Astrocyte (in vitro differentiated cells and primary cell): ENCODE measurements around the gene NAA15. TPM values are rescaled to one million over a fixed set of nuclear protein-coding genes. Genes with fewer than 3 reads are reported as not detected.
A peak's percentile ranks its signal among the peaks of the same experiment; 100 is the strongest.

Source experiments
- DNase-seq: peaks from one replicate; pipeline ENCODE4 v3.0.0-alpha.2; 2010; ENCODE audit warnings: low read depth
- FAIRE-seq: peaks from 2 replicates; lab custom pipeline; 2011; peaks lifted over from hg19 to GRCh38; lab: Jason Lieb, UNC
- H2AFZ ChIP-seq: 2 replicates; pipeline ENCODE4 v1.6.0; 2012; ENCODE audit warnings: low read depth, low read length, inconsistent platforms
- H3K27ac ChIP-seq: 2 replicates; pipeline ENCODE4 v1.5.1; 2011; ENCODE audit warnings: low read depth, low read length, inconsistent platforms
- H3K27me3 ChIP-seq: 2 replicates; pipeline ENCODE4 v1.6.0; 2011; ENCODE audit warnings: low read length, inconsistent platforms; ENCODE audit not compliant: insufficient read depth
- H3K36me3 ChIP-seq: 2 replicates; pipeline ENCODE4 v1.5.1; 2011; ENCODE audit warnings: low read length, inconsistent platforms; ENCODE audit not compliant: insufficient read depth
- H3K4me1 ChIP-seq: 2 replicates; pipeline ENCODE4 v1.5.1; 2011; ENCODE audit warnings: low read length, inconsistent platforms; ENCODE audit not compliant: insufficient read depth
- H3K4me2 ChIP-seq: 2 replicates; pipeline ENCODE4 v1.6.0; 2012; ENCODE audit warnings: low read length, inconsistent platforms
- H3K4me3 ChIP-seq: 2 replicates; pipeline ENCODE4 v1.5.1; 2011; ENCODE audit warnings: low read depth, mild to moderate bottlenecking, low read length, inconsistent platforms; ENCODE audit not compliant: insufficient read depth
- H3K79me2 ChIP-seq: 2 replicates; pipeline ENCODE4 v1.6.0; 2012; ENCODE audit warnings: mild to moderate bottlenecking, low read length, inconsistent platforms; ENCODE audit not compliant: insufficient read depth
- H3K9ac ChIP-seq: 2 replicates; pipeline ENCODE4 v1.6.0; 2012; ENCODE audit warnings: mild to moderate bottlenecking, low read length, inconsistent platforms
- H3K9me3 ChIP-seq: 2 replicates; pipeline ENCODE4 v1.5.1; 2012; ENCODE audit warnings: low read depth, mild to moderate bottlenecking, low read length, inconsistent platforms; ENCODE audit not compliant: insufficient read depth
- H4K20me1 ChIP-seq: 2 replicates; pipeline ENCODE4 v1.6.0; 2012; ENCODE audit warnings: low read length, inconsistent platforms; ENCODE audit not compliant: insufficient read depth
- H3K27ac Mint-ChIP-seq: one replicate; pipeline ENCODE4 v1.8.0; 2021; ENCODE audit warnings: mild to moderate bottlenecking, mixed read lengths; ENCODE audit not compliant: unreplicated experiment
- H3K27me3 Mint-ChIP-seq: one replicate; pipeline ENCODE4 v1.8.0; 2021; ENCODE audit warnings: low read depth, mixed read lengths; ENCODE audit not compliant: unreplicated experiment
- H3K36me3 Mint-ChIP-seq: one replicate; pipeline ENCODE4 v1.8.0; 2021; ENCODE audit warnings: low read depth, mixed read lengths; ENCODE audit not compliant: unreplicated experiment
- H3K4me1 Mint-ChIP-seq: one replicate; pipeline ENCODE4 v1.8.0; 2021; ENCODE audit warnings: low read depth, mixed read lengths; ENCODE audit not compliant: unreplicated experiment
- H3K4me3 Mint-ChIP-seq: one replicate; pipeline ENCODE4 v1.8.0; 2021; ENCODE audit warnings: mild to moderate bottlenecking, moderate library complexity, mixed read lengths; ENCODE audit not compliant: unreplicated experiment
- H3K9me3 Mint-ChIP-seq: one replicate; pipeline ENCODE4 v1.8.0; 2021; ENCODE audit warnings: mild to moderate bottlenecking, mixed read lengths; ENCODE audit not compliant: unreplicated experiment
- EZH2 ChIP-seq: IDR thresholded peaks from 2 replicates; pipeline ENCODE4 v1.6.1; 2012; ENCODE audit warnings: mild to moderate bottlenecking, low read length, inconsistent platforms; ENCODE audit not compliant: insufficient read depth
- total RNA-seq: library from RNA; stranded (reverse); gene quantifications from 2 replicates; pipeline ENCODE4 v1.2.1, GENCODE V29; 2021
- TF ChIP-seq, protein P1 (sequence below): IDR thresholded peaks from 2 replicates; pipeline ENCODE4 v1.5.1; 2011; ENCODE audit warnings: low read depth, mild to moderate bottlenecking, inconsistent platforms, low read length, moderate library complexity; ENCODE audit not compliant: insufficient read depth

NAA15 gene
- total RNA-seq, 1 donor from 2014 or later = 64.5 TPM

DNA sequence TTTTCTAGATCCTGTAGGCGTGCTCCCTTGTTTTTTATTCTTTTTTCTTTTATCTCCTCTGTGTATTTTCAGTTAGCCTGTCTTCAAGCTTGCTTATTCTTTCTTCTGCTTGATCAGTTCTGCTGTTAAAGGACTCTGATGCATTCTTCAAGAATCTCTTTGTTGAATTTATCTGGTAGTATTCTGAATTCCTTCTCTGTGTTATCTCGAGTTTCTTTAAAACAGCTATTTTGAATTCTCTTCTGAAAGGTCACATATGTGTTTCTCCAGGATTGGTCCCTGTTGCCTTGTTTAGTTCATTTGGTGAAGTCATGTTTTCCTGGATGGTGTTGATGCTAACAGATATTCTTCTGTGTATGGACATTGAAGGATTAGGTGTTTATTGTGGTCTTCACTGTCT, 167.9 kb downstream of the NAA15 start:
- peaks cover 4% of the 10 kb centered on the region for H3K4me1 Mint-ChIP-seq
- Histone ChIP-seq H3K9me3 (peaks cover 3% of the 10 kb centered on the region), H3K9ac (no peak overlapping the region)

More for the DNA sequence above, 167.9 kb downstream of the NAA15 start:
- Histone ChIP-seq H3K79me2 (peaks cover 63% of the 10 kb centered on the region), H3K4me2 (no peak overlapping the region), H4K20me1 (peaks cover 51% of the 10 kb centered on the region), H2AFZ (no peak overlapping the region), H3K36me3 (peaks cover 2% of the 10 kb centered on the region), H3K4me3 (no peak overlapping the region), H3K27ac (no peak overlapping the region), H3K4me1 (no peaks in the 10 kb centered on the region), H3K27me3 (no peaks in the 10 kb centered on the region)
- no peak for TF ChIP-seq EZH2
- TF ChIP-seq, protein P1, sequence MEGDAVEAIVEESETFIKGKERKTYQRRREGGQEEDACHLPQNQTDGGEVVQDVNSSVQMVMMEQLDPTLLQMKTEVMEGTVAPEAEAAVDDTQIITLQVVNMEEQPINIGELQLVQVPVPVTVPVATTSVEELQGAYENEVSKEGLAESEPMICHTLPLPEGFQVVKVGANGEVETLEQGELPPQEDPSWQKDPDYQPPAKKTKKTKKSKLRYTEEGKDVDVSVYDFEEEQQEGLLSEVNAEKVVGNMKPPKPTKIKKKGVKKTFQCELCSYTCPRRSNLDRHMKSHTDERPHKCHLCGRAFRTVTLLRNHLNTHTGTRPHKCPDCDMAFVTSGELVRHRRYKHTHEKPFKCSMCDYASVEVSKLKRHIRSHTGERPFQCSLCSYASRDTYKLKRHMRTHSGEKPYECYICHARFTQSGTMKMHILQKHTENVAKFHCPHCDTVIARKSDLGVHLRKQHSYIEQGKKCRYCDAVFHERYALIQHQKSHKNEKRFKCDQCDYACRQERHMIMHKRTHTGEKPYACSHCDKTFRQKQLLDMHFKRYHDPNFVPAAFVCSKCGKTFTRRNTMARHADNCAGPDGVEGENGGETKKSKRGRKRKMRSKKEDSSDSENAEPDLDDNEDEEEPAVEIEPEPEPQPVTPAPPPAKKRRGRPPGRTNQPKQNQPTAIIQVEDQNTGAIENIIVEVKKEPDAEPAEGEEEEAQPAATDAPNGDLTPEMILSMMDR = no peak
- no peak for FAIRE-seq
- Mint-ChIP-seq H3K27me3 (no peaks in the 10 kb centered on the region), H3K9me3 (peaks cover 20% of the 10 kb centered on the region), H3K27ac (peak overlapping the region; percentile 6), H3K4me3 (no peak overlapping the region), H3K36me3 (peaks cover 23% of the 10 kb centered on the region)
- DNase-seq = peak; percentile 60

Other genes starting within 250 kb of the NAA15 start
- 23.6 and 25.1 TPM in 2 replicates for gene ELF2, start 124.3 kb upstream of the NAA15 start, total RNA-seq
- gene MGARP, start 21.3 kb upstream of the NAA15 start, total RNA-seq = 0.36 and 0.45 TPM in 2 replicates
- 49.2 and 52.4 TPM in 2 replicates for gene NDUFC1, start 972 bp downstream of the NAA15 start, total RNA-seq
- gene RAB33B, start 152.6 kb downstream of the NAA15 start, total RNA-seq = 11.0 and 11.8 TPM in 2 replicates